Muscle of back (tissue), 11 donors: Measurements from ENCODE around the gene NCK2. TPM values are rescaled to one million over a fixed set of nuclear protein-coding genes. Genes with fewer than 3 reads are reported as not detected.

ENCODE experiments used
- DNase-seq, 3 donors: peaks; one replicate each; pipeline versions ENCODE4 v3.0.0 to v3.0.0-alpha.2; 2013
- polyA plus RNA-seq, 10 donors: library from polyadenylated mRNA; unstranded; fragments of 120-200 nt; gene quantifications; one replicate each; pipeline ENCODE4 v1.2.1, GENCODE V29; 2013; ENCODE audit not compliant: insufficient read length in 10 of 10

The NCK2 gene
- polyA plus RNA-seq, 10 donors = 60.1 to 90.4 (median 69.6) TPM

DNA sequence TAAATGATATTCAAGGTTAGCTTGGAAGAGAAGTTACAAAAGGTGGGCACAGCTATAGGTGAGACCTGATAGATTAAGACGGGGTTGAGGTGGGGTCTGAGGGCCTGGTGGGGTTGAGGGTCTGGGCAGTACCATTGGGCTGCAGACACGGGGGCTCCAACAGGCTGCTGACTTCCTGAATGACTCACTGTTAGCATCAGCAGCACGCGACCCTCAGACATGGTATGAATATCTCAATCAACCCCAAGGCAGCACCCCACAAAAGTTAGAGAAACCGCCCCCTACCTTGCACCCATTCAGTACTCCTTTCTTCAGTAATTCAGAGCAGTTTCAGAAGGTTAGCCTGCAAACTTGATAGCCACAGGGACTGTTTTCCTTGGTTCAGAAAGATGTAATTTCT lies 10.8 kb upstream of the NCK2 start:
- DNase-seq = no peak

DNA sequence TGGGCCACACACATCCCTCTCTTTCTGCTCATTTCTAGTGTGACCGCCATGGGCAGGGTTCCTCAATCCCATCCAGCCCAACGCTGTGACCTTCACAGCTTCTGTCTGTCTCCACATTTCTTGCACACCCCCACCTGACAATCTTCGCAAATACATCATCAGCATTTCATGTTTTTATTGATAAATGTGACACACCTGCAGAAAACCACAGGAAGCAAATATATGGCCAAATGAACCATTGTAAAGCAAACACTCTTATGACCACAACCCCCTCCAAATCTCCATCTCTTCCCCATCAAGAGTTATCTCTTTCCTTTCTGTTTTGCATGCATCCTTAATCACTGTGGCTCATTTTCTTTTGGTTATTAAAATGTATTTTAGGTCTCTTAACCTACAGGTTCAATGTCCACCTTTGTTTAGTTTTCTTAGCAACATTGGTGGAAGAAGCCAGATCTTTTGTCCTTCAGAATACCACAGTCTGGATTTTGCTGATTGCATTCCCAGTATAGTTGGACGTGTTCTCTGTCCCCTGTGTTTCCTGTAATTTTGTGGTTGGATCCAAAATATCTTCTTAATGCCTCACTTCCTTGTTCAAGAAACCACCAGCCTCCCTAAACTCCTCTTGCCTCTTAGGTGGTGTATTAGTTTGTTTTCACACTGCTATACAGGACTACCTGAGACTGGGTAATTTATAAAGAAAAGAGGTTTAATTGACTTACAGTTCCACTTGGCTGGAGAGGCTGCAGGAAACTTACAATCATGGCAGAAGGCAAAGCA lies 9.8 kb upstream of the NCK2 start:
- peak in 1 of 3 donors; percentile 55 for DNase-seq

DNA sequence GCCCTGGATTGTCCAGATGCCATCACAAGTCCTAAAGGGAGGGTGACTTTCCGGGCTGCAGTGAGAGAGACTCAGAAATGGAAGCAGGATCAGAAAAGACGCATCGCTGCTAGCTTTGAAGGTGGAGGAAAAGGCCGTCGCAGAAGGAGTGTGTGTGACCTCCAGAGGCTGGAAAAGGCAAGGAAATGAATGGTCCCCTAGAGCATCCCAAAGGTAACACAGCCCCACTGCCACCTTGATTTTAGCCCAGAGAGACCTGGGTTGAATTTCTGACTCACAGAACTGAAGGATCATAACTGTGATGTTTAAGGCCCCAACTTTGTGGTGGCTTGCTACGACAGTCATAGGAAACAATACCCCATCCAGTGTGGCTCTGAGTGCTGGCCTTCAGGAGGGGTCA lies 8.6 kb upstream of the NCK2 start:
- no peak for DNase-seq

DNA sequence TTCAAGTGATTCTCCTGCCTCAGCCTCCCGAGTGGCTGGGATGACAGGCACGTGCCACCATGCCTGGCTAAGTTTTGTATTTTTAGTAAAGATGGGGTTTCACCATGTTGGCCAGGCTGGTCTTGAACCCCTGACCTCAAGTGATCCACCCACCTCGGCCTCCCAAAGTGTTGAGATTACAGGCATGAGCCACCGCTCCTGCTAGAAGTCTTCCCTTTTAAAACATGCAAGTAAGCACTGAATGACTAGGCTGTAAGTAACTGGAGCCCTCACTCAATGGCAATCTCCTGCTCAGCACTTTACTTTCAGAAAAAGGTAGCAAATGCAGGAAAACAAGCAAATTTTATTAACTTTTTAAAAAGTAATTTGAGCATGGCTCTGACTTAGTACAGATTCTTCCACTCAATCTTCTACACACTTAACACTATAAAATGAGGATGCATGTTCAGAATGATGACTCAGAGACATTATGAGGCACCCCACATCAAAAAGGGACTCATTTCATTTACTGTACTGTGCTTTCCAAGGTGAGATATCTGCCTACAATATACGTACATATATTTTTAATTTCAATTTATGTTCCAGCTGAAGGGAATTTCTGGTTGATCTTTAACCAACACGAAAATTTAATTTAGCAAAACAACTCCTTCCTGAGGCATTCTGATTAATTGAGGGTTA lies 6.6 kb upstream of the NCK2 start:
- no peak for DNase-seq

DNA sequence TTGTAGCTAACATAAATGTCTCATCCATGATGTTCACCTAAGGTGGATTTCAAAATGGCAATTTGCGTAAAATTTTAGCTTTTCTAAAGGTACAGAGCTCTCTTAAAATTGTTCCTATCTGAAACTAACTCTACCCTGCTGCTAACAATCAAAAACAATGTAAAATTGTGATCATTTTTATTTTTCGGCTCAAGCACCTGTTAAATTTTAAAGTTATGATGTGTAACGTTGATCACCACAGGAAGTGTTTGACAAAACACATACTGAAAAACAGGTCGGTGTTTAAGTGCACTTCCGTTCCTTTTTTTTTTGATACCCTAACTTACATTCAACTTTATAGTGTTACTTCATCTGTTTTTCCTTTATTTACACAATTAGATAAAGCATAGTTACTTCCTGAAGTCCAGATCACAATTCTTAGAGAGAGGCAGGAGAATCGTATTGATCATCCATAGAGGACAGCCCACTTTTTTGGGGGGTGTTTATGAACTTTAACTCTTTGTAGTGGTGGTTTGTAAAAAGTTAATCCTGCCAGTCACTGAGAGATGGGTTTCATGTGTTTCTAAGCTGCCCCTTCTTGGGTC lies 6.0 kb upstream of the NCK2 start:
- no peak for DNase-seq

DNA sequence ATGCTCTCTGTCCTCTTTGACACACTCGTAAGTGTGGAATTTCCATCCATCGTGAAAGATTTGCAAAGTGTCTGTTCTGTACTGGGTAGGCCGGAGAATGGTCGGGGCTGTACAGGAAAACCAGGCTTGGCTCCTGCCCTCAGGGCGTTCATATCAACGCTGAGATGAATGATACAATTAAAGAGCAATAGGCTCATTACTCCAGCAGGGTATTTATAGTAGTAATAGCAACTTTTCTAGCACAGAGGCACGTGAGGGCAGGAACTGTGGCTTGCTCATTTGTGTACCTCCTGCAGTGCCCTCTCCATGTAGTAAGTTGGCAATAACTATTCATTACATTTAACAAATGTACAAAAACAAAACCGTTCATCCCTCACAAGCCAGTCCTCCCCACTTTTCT lies 5.3 kb upstream of the NCK2 start:
- DNase-seq = no peak

DNA sequence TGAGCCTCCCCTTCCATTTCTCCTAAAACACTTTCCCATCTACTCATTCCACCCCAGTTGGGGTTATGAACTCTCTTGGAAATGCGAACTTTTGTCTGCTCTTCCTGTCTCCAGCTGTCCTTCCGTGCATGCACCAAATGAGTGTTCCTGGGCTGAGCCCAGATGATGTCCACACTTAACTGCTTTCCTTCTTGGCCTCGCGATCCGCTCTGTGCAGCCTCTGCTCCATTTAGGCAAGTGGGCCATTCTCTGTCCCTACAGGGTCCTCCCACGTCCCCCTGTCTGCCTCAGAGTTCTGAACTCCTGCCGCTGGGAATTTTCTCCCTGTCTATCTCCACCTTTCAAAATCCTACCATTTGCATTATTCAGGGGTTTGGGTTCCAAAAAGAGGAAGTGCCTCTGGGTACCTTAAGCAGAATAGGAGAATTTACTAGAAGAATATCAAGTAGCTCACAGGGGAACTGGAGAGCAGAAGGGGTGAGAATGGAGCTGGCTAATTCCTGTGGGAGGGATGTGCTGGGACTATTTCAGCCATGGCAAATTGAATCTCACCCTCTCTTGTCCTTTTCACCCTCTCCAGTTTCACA lies 4.7 kb upstream of the NCK2 start:
- no peak for DNase-seq

DNA sequence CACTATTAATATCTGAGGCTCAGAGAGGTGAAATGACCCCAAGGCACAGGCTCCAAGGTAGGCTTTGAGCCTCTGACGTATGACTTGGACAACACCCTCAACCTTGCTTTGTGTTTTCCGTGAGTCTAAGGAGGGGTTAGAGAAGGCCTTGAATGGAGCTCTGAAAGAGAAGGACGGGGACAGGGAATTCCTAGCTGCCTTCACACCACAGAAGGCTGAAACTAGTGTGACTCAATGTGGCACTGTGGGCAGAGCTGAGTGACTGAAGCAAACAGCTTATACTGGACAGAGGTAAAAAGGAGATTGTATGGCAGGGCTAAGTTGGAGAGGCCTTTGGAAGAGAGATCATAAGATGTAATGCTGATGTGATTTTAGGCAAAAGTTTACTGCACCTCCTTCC lies 3.5 kb upstream of the NCK2 start:
- DNase-seq = no peak

DNA sequence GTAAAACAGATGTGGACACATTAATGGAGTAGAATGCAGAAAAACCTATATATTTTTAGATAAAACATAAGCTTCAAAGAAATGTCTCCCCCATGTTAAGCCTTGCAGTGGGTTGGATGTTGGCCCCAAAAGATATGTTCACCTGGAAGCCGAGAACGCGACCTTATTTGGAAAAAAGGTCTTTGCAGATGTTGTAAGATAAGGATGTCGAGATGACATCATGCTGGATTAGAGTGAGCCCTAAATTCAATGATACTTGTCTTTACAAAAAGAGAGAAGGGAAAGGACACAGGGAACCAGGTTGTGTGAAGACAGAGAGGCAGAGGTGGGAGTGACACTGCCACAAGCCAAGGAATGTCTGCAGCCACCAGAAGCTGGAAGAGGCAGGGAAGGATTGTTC lies 3.1 kb upstream of the NCK2 start:
- no peak for DNase-seq

DNA sequence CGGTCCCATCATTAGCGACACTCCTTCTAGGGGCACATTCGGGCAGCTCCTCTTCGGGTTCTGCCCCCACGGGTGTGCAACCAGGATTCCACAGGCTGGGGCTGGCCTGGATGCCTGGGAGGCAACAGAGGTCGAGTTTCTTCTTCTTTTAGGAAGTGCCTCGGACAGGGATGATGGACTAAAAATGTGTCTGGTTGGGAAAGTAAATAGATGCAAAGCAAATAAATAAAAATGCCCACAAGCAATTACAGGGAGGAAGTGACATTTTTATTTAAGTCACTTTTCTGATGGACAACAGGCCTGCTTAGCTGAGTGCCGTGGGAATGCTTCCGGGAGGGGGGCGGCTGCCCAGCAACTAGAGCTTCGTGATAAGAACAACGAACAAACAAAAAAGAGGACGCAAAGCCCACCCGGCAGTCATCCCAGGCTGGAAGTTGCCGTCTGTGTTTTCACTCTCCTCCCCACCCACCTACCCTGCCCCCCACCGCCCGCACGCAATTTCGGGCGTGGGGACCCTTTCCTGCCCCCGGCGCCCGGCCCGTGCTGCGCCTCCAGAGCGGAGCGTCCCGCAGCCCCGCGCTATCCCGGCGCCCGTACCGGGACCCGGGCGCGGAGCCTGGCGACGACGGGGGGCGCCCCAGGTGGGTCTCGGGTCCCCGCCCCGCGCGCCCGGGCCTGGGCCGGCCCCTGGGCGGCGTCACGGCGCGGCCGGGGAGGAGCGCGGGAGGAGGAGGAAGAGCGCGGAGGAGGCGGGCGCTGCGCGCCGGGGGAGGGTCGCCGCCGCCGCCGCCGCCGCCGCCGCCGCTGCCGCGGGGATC lies 412 bp upstream of the NCK2 start:
- DNase-seq = peak; percentile 67 to 88 (median 81)

DNA sequence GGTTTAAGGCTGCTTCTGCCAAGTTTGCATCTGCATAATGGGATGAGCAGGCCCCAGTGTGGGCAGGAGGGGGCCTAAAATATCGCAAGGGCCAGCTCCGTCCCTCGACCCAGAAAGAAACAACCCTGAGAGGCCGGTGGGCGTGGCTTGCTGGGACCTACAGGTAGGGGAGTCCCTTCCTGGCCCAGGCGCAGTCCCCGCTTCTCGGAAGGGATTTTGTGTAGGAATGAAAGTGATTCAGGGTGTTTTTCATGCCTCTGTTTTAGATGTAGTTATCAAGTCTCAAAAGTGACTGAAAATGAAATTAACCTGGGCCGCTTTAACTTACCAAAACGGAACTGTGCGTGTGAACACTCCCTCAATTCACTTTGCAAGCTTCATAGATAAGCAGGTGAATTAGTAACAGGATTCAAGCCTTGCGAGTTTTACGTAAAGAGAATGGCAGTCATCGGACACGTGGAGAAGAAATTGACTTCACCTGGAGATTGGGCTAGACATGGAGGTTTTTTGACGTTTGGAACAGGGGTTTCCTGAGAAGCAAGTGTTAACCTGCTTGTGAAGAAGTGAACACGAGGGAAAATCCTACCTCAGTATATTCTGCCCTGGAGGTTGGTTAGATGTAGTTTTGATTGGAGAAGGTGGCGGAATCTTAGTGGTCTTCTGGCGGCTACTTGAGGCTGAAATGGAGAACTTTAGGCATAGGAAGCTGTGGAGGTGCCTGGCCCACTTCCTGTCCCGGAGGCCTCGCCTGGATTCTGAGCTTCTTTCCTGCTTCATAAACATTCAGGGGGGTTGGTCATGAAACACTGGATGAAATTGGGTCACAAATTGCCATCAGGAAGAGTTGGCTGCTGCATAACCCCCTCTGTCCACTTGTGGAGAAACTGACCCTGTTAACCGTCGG lies 1.7 kb downstream of the NCK2 start:
- no peak for DNase-seq

DNA sequence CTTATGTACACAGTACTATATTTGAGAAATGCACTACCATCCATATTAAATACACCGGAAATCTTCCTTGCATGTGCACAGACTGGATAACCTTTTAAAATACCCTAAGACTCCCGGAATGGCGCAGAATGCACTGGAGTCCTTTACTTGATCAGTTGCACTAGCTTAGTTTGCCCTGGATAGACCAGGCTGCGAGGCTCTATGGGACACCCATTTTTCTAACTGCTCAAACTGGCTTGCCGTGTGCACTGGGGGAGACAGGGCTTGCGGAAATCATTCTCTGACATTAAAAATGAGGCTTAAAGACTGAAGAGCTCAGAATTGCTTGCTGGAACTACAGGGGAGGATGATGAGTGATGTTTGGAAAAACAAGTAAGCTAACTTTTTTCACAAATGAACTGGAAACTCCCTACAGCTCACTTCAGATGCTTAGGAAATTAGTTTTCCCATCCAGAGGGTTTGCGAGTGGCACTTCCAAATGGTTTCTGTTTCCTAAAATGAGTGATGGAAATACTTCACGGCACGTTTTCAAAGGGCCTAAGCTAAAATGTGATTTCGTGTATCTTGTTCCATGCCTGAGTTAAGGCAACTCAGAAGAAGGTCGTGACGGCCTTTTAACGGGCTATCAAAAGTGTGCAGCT lies 2.7 kb downstream of the NCK2 start:
- DNase-seq = no peak

DNA sequence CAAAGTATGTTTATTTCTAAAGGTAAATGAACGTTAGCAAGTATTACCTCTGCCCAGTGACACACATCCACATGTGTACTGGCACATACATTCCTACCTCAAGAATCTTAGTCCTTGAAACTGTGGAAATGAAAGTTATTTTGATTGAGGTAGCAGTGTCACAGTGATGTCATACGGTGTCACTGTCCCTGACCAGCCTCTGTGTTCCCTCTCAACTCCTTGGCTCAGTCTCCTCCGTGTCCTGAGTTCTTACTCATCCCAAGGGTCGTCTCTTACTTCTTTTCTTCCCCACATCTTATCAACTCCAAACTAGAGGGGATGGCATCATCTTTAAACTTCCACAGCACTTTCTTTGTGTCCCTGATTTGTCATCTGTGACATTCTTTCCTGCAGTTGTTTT lies 3.3 kb downstream of the NCK2 start:
- DNase-seq = no peak

DNA sequence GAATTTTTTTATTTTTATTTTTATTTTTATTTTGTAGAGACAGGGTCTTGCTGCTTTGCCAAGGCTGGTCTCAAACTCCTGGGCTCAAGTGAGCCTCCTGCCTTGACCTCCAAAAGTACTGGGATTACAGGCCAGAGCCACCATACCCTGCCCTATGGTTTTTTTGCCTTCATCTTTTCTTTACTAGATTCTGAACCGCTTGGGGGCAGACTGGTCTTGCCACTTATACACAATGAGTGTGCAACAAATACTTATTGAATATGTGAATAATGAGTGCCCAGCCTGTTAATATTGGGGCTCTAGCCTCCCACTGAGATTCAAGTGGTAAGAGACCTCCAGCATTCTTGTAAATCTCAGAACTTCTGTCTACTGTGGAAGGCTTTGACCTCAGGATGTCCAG lies 3.9 kb downstream of the NCK2 start:
- no peak for DNase-seq

DNA sequence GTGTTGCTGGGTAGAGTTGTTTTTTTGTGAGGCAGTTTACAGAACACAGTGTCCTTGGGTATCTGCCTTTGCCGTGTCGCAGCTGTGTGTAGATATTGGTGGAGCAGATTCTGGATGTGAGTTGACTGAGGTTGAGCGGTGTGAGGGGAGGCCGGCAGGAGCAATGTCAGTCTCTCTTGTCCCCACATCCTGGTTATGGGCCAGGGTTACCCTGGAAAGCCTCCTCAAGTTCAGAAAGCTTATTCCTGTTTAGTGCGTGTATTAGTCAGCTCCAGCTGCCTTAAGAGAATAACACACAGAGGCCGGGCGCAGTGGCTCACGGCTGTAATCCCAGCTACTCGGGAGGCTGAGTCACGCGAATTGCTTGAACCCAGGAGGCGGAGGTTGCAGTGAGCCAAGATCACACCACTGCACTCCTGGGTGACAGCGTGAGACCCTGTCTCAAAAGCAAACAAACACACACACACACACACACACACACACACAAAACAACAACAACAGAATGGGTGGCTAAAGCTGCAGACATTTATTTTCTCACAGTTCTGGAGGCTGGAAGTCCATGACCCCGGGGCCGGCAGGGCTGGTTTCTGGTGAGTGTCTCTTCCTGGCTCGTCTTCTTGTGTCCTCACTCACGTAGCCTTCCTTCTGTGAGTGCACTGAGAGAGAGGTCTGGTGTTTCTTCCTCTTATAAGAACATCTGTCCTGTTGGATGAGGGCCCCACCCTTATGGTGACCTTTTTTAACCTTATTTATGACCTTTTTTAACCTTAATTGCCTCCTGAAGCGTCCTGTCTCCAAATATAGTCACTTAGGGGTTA lies 5.1 kb downstream of the NCK2 start:
- no peak for DNase-seq

DNA sequence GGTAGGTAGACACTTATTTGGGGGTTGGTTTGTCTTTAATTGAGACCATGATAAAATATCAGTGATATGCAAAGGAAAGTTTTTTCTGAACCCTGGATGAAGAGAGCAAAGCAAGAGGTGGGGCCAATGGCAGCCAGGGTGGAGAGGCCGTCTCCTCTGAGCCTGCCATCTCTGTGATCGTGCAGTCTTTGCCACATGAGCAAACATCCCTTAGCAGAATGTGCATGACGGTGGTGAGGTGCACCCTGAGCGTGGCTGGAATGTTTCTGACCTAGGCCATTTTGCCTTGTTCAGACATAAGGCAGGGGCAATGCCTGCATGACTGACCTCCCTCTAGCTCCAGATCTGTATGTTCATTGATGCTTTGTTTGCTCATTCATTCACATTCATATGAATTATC lies 6.0 kb downstream of the NCK2 start:
- DNase-seq = no peak

DNA sequence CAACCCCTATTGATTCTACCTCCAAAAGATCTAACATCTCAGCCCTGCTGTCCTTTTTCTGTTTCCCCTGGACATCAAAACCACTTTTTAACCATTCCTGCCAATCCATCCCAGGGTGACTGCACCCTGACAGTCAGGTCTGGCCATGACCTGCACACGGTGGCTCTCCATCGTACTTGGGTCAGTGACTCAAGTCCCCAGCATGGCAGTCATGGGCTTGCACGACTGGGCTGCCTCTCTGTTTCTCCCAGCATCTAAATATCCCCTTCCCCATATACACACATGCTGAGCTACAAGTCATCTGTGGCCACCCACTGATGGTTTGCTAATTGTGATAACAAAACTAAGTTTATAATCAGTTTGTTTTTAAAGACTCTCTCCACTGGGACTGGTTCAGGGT lies 6.6 kb downstream of the NCK2 start:
- no peak for DNase-seq

DNA sequence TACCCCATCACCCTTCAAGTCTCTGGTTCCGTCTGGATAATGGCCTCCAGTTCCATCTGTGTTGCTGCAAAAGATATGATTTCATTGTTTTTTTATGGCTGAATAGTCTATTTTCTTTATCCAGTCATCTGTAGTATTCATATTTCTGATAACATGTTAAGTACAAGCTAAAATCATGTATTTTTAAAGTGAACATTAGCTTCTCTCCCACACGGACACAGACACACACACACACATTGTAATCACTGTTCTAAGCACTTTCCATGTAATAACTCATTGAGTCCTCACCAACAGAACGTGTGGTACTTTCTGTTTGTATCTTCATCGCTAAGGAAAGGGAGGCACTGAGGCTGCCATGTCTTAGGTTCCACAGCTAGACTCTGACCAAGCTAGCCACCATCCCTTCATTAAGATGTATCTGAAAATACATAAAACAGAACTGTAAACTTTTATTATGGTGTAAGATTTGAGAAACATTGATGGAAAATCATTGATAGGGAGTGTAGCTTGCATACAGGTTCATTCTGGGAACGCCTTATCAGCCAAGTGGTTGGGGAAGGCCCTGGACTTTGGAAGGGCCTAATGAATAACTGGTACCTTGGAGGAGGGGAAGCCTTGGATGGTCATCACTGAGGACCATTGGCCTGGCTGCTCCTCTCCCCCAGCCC lies 8.1 kb downstream of the NCK2 start:
- DNase-seq = no peak

DNA sequence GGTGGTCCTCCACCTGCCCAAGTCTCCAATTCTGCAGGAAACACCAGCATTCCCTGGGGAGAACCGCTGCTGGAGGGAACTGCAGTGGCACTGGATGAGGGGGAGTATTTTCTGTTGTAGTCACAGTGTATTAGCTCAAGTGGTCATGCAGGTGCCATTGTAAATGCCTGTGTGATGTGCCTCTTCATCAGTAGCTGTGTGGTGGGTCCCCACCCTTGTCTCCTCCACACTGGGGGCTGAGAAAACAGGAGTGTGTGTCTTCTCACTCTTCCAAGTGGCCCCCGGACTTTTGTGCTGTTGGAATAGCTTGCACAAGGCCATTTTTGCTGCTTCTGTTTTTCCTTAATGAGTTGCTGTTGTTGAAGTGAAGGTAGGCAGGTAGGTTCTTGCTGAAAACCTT lies 8.7 kb downstream of the NCK2 start:
- DNase-seq = no peak
